Uterus (tissue), 2 donors: ENCODE results near the gene EFHD1.

Experiments used
- CTCF ChIP-seq, 4 experiments: fragments of 200-600 bp in 2 of 4; fragments of 450-650 bp in 2 of 4; sonication (generic) in 2 of 4; IDR thresholded peaks; one replicate each; pipeline ENCODE4 v1.5.1; 2016 to 2019; ENCODE audit warnings: antibody characterized with exemption in 4 of 4, mild to moderate bottlenecking in 2 of 4, moderate library complexity in 1 of 4
- POLR2A ChIP-seq, 2 donors: fragments of 450-650 bp; IDR thresholded peaks; one replicate each; pipeline ENCODE4 v1.6.1; 2016; ENCODE audit warnings: antibody characterized with exemption in 2 of 2, mild to moderate bottlenecking in 1 of 2, moderate library complexity in 1 of 2

- TF ChIP-seq CTCF (IDR thresholded peaks at IDR 0.05) (no peak), POLR2A (IDR thresholded peaks at IDR 0.05) (no peak)
These were observed 54.8 kb downstream of the EFHD1 start for GRCh38 chr2:232688201-232688600.
